Cerebellar cortex (tissue), 1 donor: ENCODE measurements around the gene STOML3.
"Not testable (repeated sequence)": the region's sequence is repeated elsewhere in the genome, so short reads cannot be mapped to it uniquely, and the experiment has no call there.

Source experiments
- DNase-seq: peaks from one replicate; pipeline ENCODE4 v3.0.0-alpha.2; 2015; ENCODE audit warnings: low spot score

The STOML3 gene

GRCh38 chr13:38990693-38991092 lies at the start of gene STOML3:
Gene STOML3, minus strand, starts transcription at chr13:38990831. Its CDS starts 110 bp downstream, at chr13:38990721.
- DNase-seq = no peak

- no peak for DNase-seq
Observed at GRCh38 chr13:39040206-39040605, 49.6 kb upstream of the STOML3 start.

GRCh38 chr13:39039041-39039440 lies 48.4 kb upstream of the STOML3 start:
- DNase-seq = no peak

GRCh38 chr13:39038569-39039030 lies 48.0 kb upstream of the STOML3 start:
- DNase-seq = no peak

GRCh38 chr13:39037880-39038568 lies 47.4 kb upstream of the STOML3 start, which contains the start of the genes NHLRC3 and PROSER1:
Gene NHLRC3, plus strand, starts transcription at chr13:39038456. Its CDS starts 184 bp downstream, at chr13:39038640.
Gene PROSER1, minus strand, starts transcription at chr13:39038089. Its CDS starts 847 bp downstream, at chr13:39037242.
- peak; percentile 92 for DNase-seq

GRCh38 chr13:39037410-39037879 lies 46.8 kb upstream of the STOML3 start:
- DNase-seq = no peak

GRCh38 chr13:39036212-39036611 lies 45.6 kb upstream of the STOML3 start:
- DNase-seq = no peak

GRCh38 chr13:39035799-39036198 lies 45.2 kb upstream of the STOML3 start:
- DNase-seq = no peak

- no peak for DNase-seq
Observed at GRCh38 chr13:39035204-39035603, 44.6 kb upstream of the STOML3 start.

- no peak for DNase-seq
Observed at GRCh38 chr13:39034085-39034484, 43.5 kb upstream of the STOML3 start.

GRCh38 chr13:39032150-39032549 lies 41.5 kb upstream of the STOML3 start:
- no peak for DNase-seq

GRCh38 chr13:39025433-39025839 lies 34.8 kb upstream of the STOML3 start:
- no peak for DNase-seq

GRCh38 chr13:39023761-39024160 lies 33.1 kb upstream of the STOML3 start:
- DNase-seq = no peak

- no peak for DNase-seq
Observed at GRCh38 chr13:39023316-39023715, 32.7 kb upstream of the STOML3 start.

- DNase-seq = no peak
Observed at GRCh38 chr13:39020853-39021462, 30.3 kb upstream of the STOML3 start.

- peak; percentile 65 for DNase-seq
Observed at GRCh38 chr13:39016787-39017186, 26.2 kb upstream of the STOML3 start.

GRCh38 chr13:39016087-39016486 lies 25.5 kb upstream of the STOML3 start:
- no peak for DNase-seq

- no peak for DNase-seq
Observed at GRCh38 chr13:39013462-39013861, 22.8 kb upstream of the STOML3 start.

- no peak for DNase-seq
Observed at GRCh38 chr13:39012608-39013007, 22.0 kb upstream of the STOML3 start.

GRCh38 chr13:39006371-39007111 lies 15.9 kb upstream of the STOML3 start:
- DNase-seq = not testable (repeated sequence)

GRCh38 chr13:38998739-38999138 lies 8.1 kb upstream of the STOML3 start:
- DNase-seq = no peak

- no peak for DNase-seq
Observed at GRCh38 chr13:38993381-38993780, 2.8 kb upstream of the STOML3 start.

GRCh38 chr13:38981096-38981495 lies 9.5 kb downstream of the STOML3 start:
- DNase-seq = no peak
